Endothelial cell of umbilical vein (primary cell): ENCODE data around the gene VAV2. TPM values are rescaled to one million over a fixed set of nuclear protein-coding genes. Genes with fewer than 3 reads are reported as not detected.

ENCODE experiments used
- BruUV-seq: library from RNA; stranded (reverse); fragments of 400-500 nt; replicated peaks from 2 replicates; lab custom pipeline; 2021; lab: Mats Ljungman, UMichigan
- CTCF ChIA-PET: fragments of 300-600, 350-600 bp; sonication (Branson Sonifier 250); formaldehyde crosslinking; loops from one replicate; lab custom pipeline; 2021; ENCODE audit warnings: antibody characterized with exemption, inconsistent platforms; lab: Charles Lee
- POLR2A ChIA-PET: fragments of 300-600, 350-600 bp; sonication (Branson Sonifier 250); formaldehyde crosslinking; loops from one replicate; lab custom pipeline; 2021; ENCODE audit warnings: antibody characterized with exemption, inconsistent platforms; lab: Charles Lee
- DNase-seq: peaks from one replicate; pipeline ENCODE4 v3.0.0-alpha.2; 2011; ENCODE audit warnings: low read depth, low spot score
- FAIRE-seq: peaks from 2 replicates; lab custom pipeline; 2011; peaks lifted over from hg19 to GRCh38; lab: Jason Lieb, UNC
- H2AFZ ChIP-seq: 2 replicates; pipeline ENCODE4 v1.6.0; 2012; ENCODE audit warnings: low read depth, low read length, control low read depth, inconsistent platforms
- H3K27ac ChIP-seq: 2 replicates; pipeline ENCODE4 v1.5.1; 2011; ENCODE audit warnings: low read depth, mild to moderate bottlenecking, control low read depth, low read length, moderate library complexity; ENCODE audit not compliant: insufficient read depth
- H3K27me3 ChIP-seq, 2 experiments: 2 replicates each; pipeline versions ENCODE4 v1.6.0 to v1.6.1; 2011; ENCODE audit warnings: low read length in 2 of 2, mixed read lengths in 1 of 2; ENCODE audit not compliant: control insufficient read depth in 2 of 2, insufficient read depth in 2 of 2
- H3K36me3 ChIP-seq, 2 experiments: 2 replicates in 1 of 2; 3 replicates in 1 of 2; pipeline ENCODE4 v1.5.1; 2011; ENCODE audit warnings: low read length in 2 of 2, mild to moderate bottlenecking in 1 of 2, moderate library complexity in 1 of 2; ENCODE audit not compliant: control insufficient read depth in 2 of 2, insufficient read depth in 2 of 2; ENCODE audit errors: extremely low read depth in 1 of 2
- H3K4me1 ChIP-seq: 3 replicates; pipeline ENCODE4 v1.5.1; 2011; ENCODE audit warnings: mild to moderate bottlenecking, low read length; ENCODE audit not compliant: control insufficient read depth, insufficient read depth; ENCODE audit errors: extremely low read depth
- H3K4me2 ChIP-seq: 2 replicates; pipeline ENCODE4 v1.6.1; 2011; ENCODE audit warnings: low read length, control low read depth, mixed read lengths; ENCODE audit not compliant: insufficient read depth
- H3K4me3 ChIP-seq, 3 experiments: fragments of 200-600 bp in 1 of 3; sonication (generic), shearing (Covaris generic) in 1 of 3; replicated peaks in 1 of 3; 2 replicates each; pipeline ENCODE4 v1.5.1; 2011 to 2016; ENCODE audit warnings: control low read depth in 3 of 3, low read length in 3 of 3, mild to moderate bottlenecking in 2 of 3, inconsistent platforms in 1 of 3, low read depth in 1 of 3, moderate library complexity in 1 of 3; ENCODE audit not compliant: insufficient read depth in 1 of 3
- H3K79me2 ChIP-seq: 2 replicates; pipeline ENCODE4 v1.6.0; 2012; ENCODE audit warnings: low read length, inconsistent platforms; ENCODE audit not compliant: control insufficient read depth, insufficient read depth
- H3K9ac ChIP-seq: replicated peaks from 2 replicates; pipeline ENCODE3; 2011; ENCODE audit warnings: low read length, control low read depth; ENCODE audit not compliant: insufficient read depth; ENCODE audit errors: extremely low read depth
- H3K9me1 ChIP-seq: replicated peaks from 3 replicates; pipeline ENCODE4 v1.6.0; 2011; ENCODE audit warnings: mild to moderate bottlenecking, low read length; ENCODE audit not compliant: control insufficient read depth, insufficient read depth; ENCODE audit errors: extremely low read depth
- H3K9me3 ChIP-seq: replicated peaks from 2 replicates; pipeline ENCODE4 v1.5.1; 2012; ENCODE audit warnings: low read length, inconsistent platforms; ENCODE audit not compliant: control insufficient read depth, insufficient read depth
- H4K20me1 ChIP-seq: replicated peaks from 2 replicates; pipeline ENCODE3; 2011; ENCODE audit warnings: mild to moderate bottlenecking, low read length; ENCODE audit not compliant: control insufficient read depth, insufficient read depth; ENCODE audit errors: extremely low read depth
- CTCF ChIP-seq, 2 donors: IDR thresholded peaks; 1 replicate in 1 of 2; 2 replicates in 1 of 2; pipeline ENCODE4 v1.5.1; 2011; ENCODE audit warnings: low read length in 2 of 2, mild to moderate bottlenecking in 2 of 2, moderate library complexity in 2 of 2, control low read depth in 1 of 2, inconsistent platforms in 1 of 2, low read depth in 1 of 2; ENCODE audit not compliant: insufficient read depth in 1 of 2; ENCODE audit errors: extremely low read depth in 1 of 2
- EZH2 ChIP-seq: IDR thresholded peaks from 2 replicates; pipeline ENCODE4 v1.6.1; 2012; ENCODE audit warnings: borderline replicate concordance, low read depth, mild to moderate bottlenecking, moderate library complexity, low read length, inconsistent platforms; ENCODE audit not compliant: severe bottlenecking
- FOS ChIP-seq: IDR thresholded peaks from 2 replicates; pipeline ENCODE4 v1.6.1; 2011; ENCODE audit warnings: mild to moderate bottlenecking, low read length, moderate library complexity, borderline replicate concordance; ENCODE audit not compliant: insufficient read depth
- GATA2 ChIP-seq: IDR thresholded peaks from 2 replicates; pipeline ENCODE4 v1.7.0; 2011; ENCODE audit warnings: low read depth, mild to moderate bottlenecking, moderate library complexity, mixed read lengths, low read length; ENCODE audit not compliant: insufficient read length, insufficient read depth
- JUN ChIP-seq: IDR thresholded peaks from 2 replicates; pipeline ENCODE4 v1.6.1; 2011; ENCODE audit warnings: borderline replicate concordance, low read depth; ENCODE audit not compliant: insufficient read length, insufficient read depth
- MAX ChIP-seq: IDR thresholded peaks from 2 replicates; pipeline ENCODE4 v1.6.1; 2011; ENCODE audit not compliant: insufficient read depth, insufficient read length
- MYC ChIP-seq: IDR thresholded peaks from one replicate; pipeline ENCODE4 v1.6.1; 2011; ENCODE audit warnings: mild to moderate bottlenecking, low read depth, low read length
- POLR2A ChIP-seq: IDR thresholded peaks from 2 replicates; pipeline ENCODE4 v1.6.1; 2012; ENCODE audit warnings: low read depth, mild to moderate bottlenecking, control low read depth, low read length
- POLR2AphosphoS5 ChIP-seq: IDR thresholded peaks from 2 replicates; pipeline ENCODE4 v1.6.1; 2012; ENCODE audit warnings: low read depth, mild to moderate bottlenecking, control low read depth, low read length, moderate library complexity; ENCODE audit not compliant: insufficient read depth
- dilution Hi-C: fragments of 300-500 bp; cut with MboI; formaldehyde crosslinking; loops from one replicate; pipeline ENCODE4 v1.15.0; 2019; ENCODE audit warnings: low sequenced_read_pairs; ENCODE audit not compliant: extremely low pct_ligation_motif_present
- intact Hi-C: fragments of 100-400 bp; cut with micrococcal nuclease; formaldehyde crosslinking; loops from one replicate; pipeline ENCODE4 v1.10.0; 2022
- polyA plus RNA-seq, 4 experiments: library from polyadenylated mRNA; depleted of rRNA in 3 of 4; stranded (reverse) in 3 of 4; unstranded in 1 of 4; fragments of >200 nt; gene quantifications; 2 replicates each; pipeline versions ENCODE4 v1.2.1 to v1.2.3, GENCODE V29; 2011 to 2012; ENCODE audit warnings: missing spikeins in 1 of 4
- total RNA-seq: library from RNA; stranded (reverse); gene quantifications from 2 replicates; pipeline ENCODE4 v1.2.3, GENCODE V29; 2021

The VAV2 gene
- total and polyA plus RNA-seq, 2 donors (not counting 3 experiments of a cell fraction or from before 2014, with no cell fraction given): 10.6 to 30.6 TPM

DNA sequence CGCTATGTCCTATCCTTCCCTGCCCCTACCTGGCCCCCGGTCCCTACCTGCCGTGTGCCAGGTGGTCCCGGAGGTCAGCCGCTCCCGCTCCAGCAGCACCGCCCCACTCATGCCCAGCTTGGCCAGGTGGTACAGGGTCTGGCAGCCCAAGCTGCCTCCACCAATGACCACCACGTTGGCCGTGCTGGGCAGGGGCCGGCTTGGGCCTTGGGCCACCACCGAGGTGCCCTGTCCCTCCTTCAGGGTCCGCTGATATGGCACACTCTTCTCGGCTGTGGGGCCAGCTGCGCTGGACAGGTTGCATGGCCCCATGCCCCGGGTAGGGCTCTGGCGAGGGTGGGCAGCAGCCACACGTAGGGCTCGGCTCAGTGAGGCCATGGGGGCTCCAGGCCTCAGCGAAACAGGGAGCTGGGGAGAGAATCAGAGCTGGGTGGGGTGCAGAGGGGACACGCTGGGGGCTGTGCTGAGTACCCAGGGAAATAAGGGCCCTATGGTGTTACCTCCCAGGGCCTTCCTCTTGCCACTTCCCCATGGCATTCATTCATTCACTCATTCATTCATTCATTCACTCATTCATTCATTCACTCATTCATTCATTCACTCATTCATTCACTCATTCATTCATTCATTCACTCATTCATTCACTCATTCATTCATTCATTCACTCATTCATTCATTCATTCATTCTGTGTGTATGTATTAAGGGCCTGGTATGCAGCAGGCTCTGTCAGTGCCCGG lies 258.2 kb downstream of the VAV2 start:
- H3K36me3 ChIP-seq: no peaks in the 10 kb centered on the region
- ChIA-PET CTCF (interaction anchor here (3.1 kb wide), 1 partner anchor 9 kb away, joined by 12 read pairs; no protein-coding TSS in a partner anchor), POLR2A (no interaction called here)
- no peaks in the 10 kb centered on the region for H3K9me1 ChIP-seq
- intact Hi-C loops: no loop called here
- no peak for DNase-seq
- BruUV-seq: no TSS peak
- H3K9me3 ChIP-seq: no peaks in the 10 kb centered on the region
- no peak overlapping the region for H3K4me2 ChIP-seq
- dilution Hi-C loops: no loop called here
- no peak overlapping the region for H3K4me3 ChIP-seq
- no peak overlapping the region for H3K9ac ChIP-seq
- H3K27me3 ChIP-seq: no peaks in the 10 kb centered on the region
- no peaks in the 10 kb centered on the region for H3K79me2 ChIP-seq
- FAIRE-seq: no peak
- H4K20me1 ChIP-seq: no peaks in the 10 kb centered on the region
- TF ChIP-seq FOS (no peak), POLR2A (no peak), MYC (no peak), MAX (no peak), POLR2AphosphoS5 (no peak), EZH2 (no peak), GATA2 (no peak), CTCF (IDR thresholded peaks at IDR 0.05; ENCODE audit: extremely low read depth in 1 of 2, insufficient read depth in 1 of 2, low read depth in 1 of 2, low read length in 2 of 2) (no peak), JUN (no peak)
- no peak overlapping the region for H3K27ac ChIP-seq
- H2AFZ ChIP-seq: no peak overlapping the region
- peaks cover 2% of the 10 kb centered on the region for H3K4me1 ChIP-seq
